ENCODE data around the gene MYO5A. TPM values are rescaled to one million over a fixed set of nuclear protein-coding genes. Genes with fewer than 3 reads are reported as not detected.

MYO5A gene
- total RNA-seq, 1 experiment from 2014 or later = 21.8 TPM

DNA sequence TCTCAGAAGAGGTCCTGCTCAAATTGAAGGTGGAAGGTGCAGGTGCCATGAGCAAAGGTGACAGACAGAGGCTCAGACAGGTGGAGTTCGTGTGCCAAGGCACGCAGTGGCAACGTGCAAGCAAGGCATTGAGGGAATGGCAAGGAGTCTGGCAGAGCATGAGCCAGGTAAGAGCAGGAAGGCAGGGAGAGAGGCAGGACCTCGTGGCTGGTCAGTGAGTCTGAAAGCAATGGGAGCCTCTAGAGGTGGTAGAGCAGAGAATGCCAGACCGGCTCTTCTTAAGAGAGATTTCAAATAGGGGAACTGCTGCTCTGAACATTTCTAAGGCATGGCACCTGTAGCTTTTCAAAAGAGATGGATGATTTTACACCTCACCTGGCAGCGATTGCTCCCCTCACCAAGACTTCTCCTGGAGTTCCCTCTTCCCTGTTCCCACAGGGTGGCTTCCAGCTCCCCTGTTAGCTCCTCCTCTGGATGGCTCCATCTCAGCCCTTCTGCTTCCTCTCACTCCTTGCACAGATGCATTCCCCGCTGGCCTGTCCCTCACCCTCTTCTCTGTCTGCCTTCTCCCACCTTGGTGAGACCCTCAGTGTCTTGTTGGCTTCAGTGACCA is 235.8 kb downstream of the MYO5A start:
- H3K27ac Mint-ChIP-seq = peak overlapping the region in 2 of 3 experiments; percentile 31 to 77; a peak in 3 of 7 replicates
- no peak overlapping the region for H3K18ac ChIP-seq (ENCODE audit: insufficient read length, low read depth, low read length)
- no peak overlapping the region for H3T11ph ChIP-seq (ENCODE audit: low read length)
- H3K9me3 Mint-ChIP-seq = no peaks in the 10 kb centered on the region; a peak in 1 of 5 replicates
- H2BK5ac ChIP-seq (ENCODE audit: insufficient read length, low read length) = no peak overlapping the region
- no peak overlapping the region for H3K4ac ChIP-seq (ENCODE audit: low read depth, low read length)
- H4K5ac ChIP-seq (ENCODE audit: insufficient read length, low read depth, low read length) = no peak overlapping the region
- TF ChIP-seq CTCF (conservative IDR thresholded peaks at IDR 0.05) = no peak
- H3K14ac ChIP-seq (ENCODE audit: insufficient read depth, low read length) = no peak overlapping the region
- no peak overlapping the region for H4K91ac ChIP-seq (ENCODE audit: insufficient read length, low read depth, low read length)
- peaks cover 6% of the 10 kb centered on the region; the same call in 1 of the 2 replicates for H3K4me1 ChIP-seq (ENCODE audit: insufficient read depth, low read length)
- peaks cover 7% of the 10 kb centered on the region for H3K23me2 ChIP-seq (ENCODE audit: insufficient read length, low read depth, low read length, poor library complexity, severe bottlenecking)
- H3K9ac ChIP-seq (ENCODE audit: extremely low read depth, insufficient read length, low read length) = no peak overlapping the region
- H4K20me1 ChIP-seq (ENCODE audit: control insufficient read depth, insufficient read depth, insufficient read length) = no peaks in the 10 kb centered on the region
- peaks cover 2% of the 10 kb centered on the region; the same call in 1 of the 2 replicates for H3K79me2 ChIP-seq (ENCODE audit: insufficient read depth, low read length)
- H3K23ac ChIP-seq (ENCODE audit: insufficient read length, low read depth, low read length) = no peak overlapping the region
- DNase-seq = no peak
- H3K4me2 ChIP-seq (ENCODE audit: insufficient read depth, insufficient read length, low read length) = no peak overlapping the region
- no peak overlapping the region for H2BK120ac ChIP-seq (ENCODE audit: low read depth, low read length, poor library complexity, severe bottlenecking)
- H2AFZ ChIP-seq (ENCODE audit: low read length) = no peak overlapping the region
- H2BK15ac ChIP-seq (ENCODE audit: low read depth, low read length) = no peak overlapping the region
- H4K8ac ChIP-seq (replicated peaks; ENCODE audit: insufficient read length, low read depth, low read length) = no peak overlapping the region
- H3K4me3 Mint-ChIP-seq = no peak overlapping the region; a peak in 1 of 5 replicates
- H3K27ac ChIP-seq (ENCODE audit: insufficient read length, low read depth, low read length) = no peak overlapping the region
- no peak overlapping the region for H3K56ac ChIP-seq (ENCODE audit: insufficient read length, low read depth, low read length)
- H3K27me3 Mint-ChIP-seq (ENCODE audit: low read depth) = no peaks in the 10 kb centered on the region
- H3K4me1 Mint-ChIP-seq = peaks cover 38 to 41% of the 10 kb centered on the region in 2 experiments
- no peaks in the 10 kb centered on the region for H3K27me3 ChIP-seq (ENCODE audit: insufficient read depth, low read length)
- H3K36me3 Mint-ChIP-seq (ENCODE audit: insufficient read depth in 1 of 3, low read depth in 3 of 3) = peaks cover 15 to 24% (median 17%) of the 10 kb centered on the region in 3 experiments
- no CpG with 5 or more reads among the region's 7 CpGs for WGBS (ENCODE audit: extremely low coverage, insufficient read length, low lambda C conversion rate)
- no peak overlapping the region for H2BK12ac ChIP-seq (ENCODE audit: insufficient read length, low read depth, low read length)
- no peak overlapping the region for H2AK5ac ChIP-seq (ENCODE audit: insufficient read length, low read length)
- no peaks in the 10 kb centered on the region for H3K9me3 ChIP-seq (ENCODE audit: control insufficient read depth, low read depth, low read length)
- no peaks in the 10 kb centered on the region for H3K79me1 ChIP-seq (ENCODE audit: insufficient read depth, low read depth, low read length, poor library complexity, severe bottlenecking)
- H2BK20ac ChIP-seq (ENCODE audit: low read depth, low read length, poor library complexity, severe bottlenecking) = no peak overlapping the region
